ENCODE measurements around the gene TMEM63B. TPM values are rescaled to one million over a fixed set of nuclear protein-coding genes. Genes with fewer than 3 reads are reported as not detected.

The TMEM63B gene
- total and polyA plus RNA-seq, 2 of the 8 experiments (the other 6 are each of a cell fraction or from before 2014, with no cell fraction given), result 61.1 to 96.8 TPM

GRCh38 chr6:44161997-44162338 is 34.6 kb downstream of the TMEM63B start:
- Histone ChIP-seq H4K5ac (ENCODE audit: insufficient read length, low read depth, low read length) (no peak overlapping the region), H3K4me3 (ENCODE audit: extremely low read depth in 1 of 4, insufficient read depth in 2 of 4, low read depth in 3 of 4, low read length in 4 of 4) (no peak overlapping the region), H2BK15ac (ENCODE audit: low read length) (no peak overlapping the region), H3K9me3 (ENCODE audit: insufficient read depth in 2 of 2, low read depth in 1 of 2, low read length in 1 of 2) (no peaks in the 10 kb centered on the region), H4K20me1 (replicated peaks in 1 of 2; ENCODE audit: control insufficient read depth in 1 of 2, insufficient read depth in 2 of 2, low read length in 2 of 2) (no peaks in the 10 kb centered on the region), H3K4me1 (replicated peaks in 1 of 4; ENCODE audit: control insufficient read depth in 3 of 4, insufficient read depth in 4 of 4, low read length in 3 of 4) (peaks cover 0 to 18% (median 12%) of the 10 kb centered on the region in 4 experiments; a peak in 6 of 7 replicates), H3K79me2 (ENCODE audit: control insufficient read depth in 1 of 2, insufficient read depth in 2 of 2, low read length in 2 of 2) (no peaks in the 10 kb centered on the region), H2AK5ac (ENCODE audit: low read depth, low read length) (no peak overlapping the region), H2BK12ac (ENCODE audit: low read depth, low read length) (no peak overlapping the region), H3K9ac (replicated peaks in 1 of 4; ENCODE audit: extremely low read depth in 1 of 4, low read depth in 3 of 4, low read length in 3 of 4) (no peak overlapping the region), H3K27me3 (replicated peaks in 1 of 4; ENCODE audit: control insufficient read depth in 3 of 4, extremely low read depth in 1 of 4, insufficient read depth in 3 of 4, low read length in 3 of 4) (0 out of 7 replicates have a peak, but pooled peaks cover 0 to 4% (median 0%) of the 10 kb centered on the region in 4 experiments), H3K23ac (ENCODE audit: insufficient read length) (no peak overlapping the region), H2AFZ (ENCODE audit: low read length) (no peak overlapping the region), H3K27ac (ENCODE audit: low read depth, low read length) (no peak overlapping the region), H3K23me2 (ENCODE audit: low read depth, low read length) (no peaks in the 10 kb centered on the region), H3K79me1 (ENCODE audit: low read depth, low read length) (no peaks in the 10 kb centered on the region), H3K56ac (replicated peaks; ENCODE audit: insufficient read length, low read depth, low read length) (no peak overlapping the region), H3K4ac (replicated peaks; ENCODE audit: insufficient read length, low read depth, low read length) (no peak overlapping the region), H2BK120ac (replicated peaks; ENCODE audit: low read depth, low read length) (no peak overlapping the region), H3K36me3 (ENCODE audit: control insufficient read depth in 2 of 4, insufficient read depth in 4 of 4, low read length in 3 of 4) (no peaks in the 10 kb centered on the region), H3K18ac (ENCODE audit: extremely low read depth, low read length) (no peak overlapping the region), H3K14ac (ENCODE audit: insufficient read length) (no peak overlapping the region), H2BK20ac (ENCODE audit: low read length) (no peak overlapping the region), H4K8ac (ENCODE audit: extremely low read depth, insufficient read depth, low read length) (no peak overlapping the region), H3K4me2 (ENCODE audit: insufficient read depth in 1 of 2, low read depth in 2 of 2, low read length in 2 of 2) (no peak overlapping the region), H2BK5ac (ENCODE audit: low read depth, low read length) (no peak overlapping the region), H4K91ac (replicated peaks; ENCODE audit: insufficient read length, low read length) (no peak overlapping the region)
- 98% methylated on average over 6 of the region's 8 CpGs; no CpG with 5 or more reads in 1 of the 2 experiments for WGBS, 2 experiments (ENCODE audit: extremely low coverage in 1 of 2, insufficient coverage in 1 of 2, insufficient read length in 1 of 2, insufficient replicate concordance in 2 of 2, low coverage in 1 of 2, low lambda C conversion rate in 2 of 2, missing lambda C conversion rate in 1 of 2)
- ChIA-PET POLR2A (ENCODE audit: partially characterized antibody) (interaction anchor here (0.6 to 4.2 kb wide), 15 partner anchors 11 to 150 kb away, joined by 3 to 17 read pairs (median 3); partner anchors contain the start of genes HSP90AB1 and SLC29A1), CTCF (ENCODE audit: partially characterized antibody) (interaction anchor here (0.8 to 3.3 kb wide), 14 partner anchors 8 to 106 kb away, joined by 3 to 33 read pairs (median 4); no protein-coding TSS in a partner anchor)
- FAIRE-seq (no peak), DNase-seq (ENCODE audit: low read depth in 1 of 2, low spot score in 2 of 2) (peak in 1 of 2 experiments; percentile 39)
- TF ChIP-seq JUND (IDR thresholded peaks at IDR 0.05; ENCODE audit: low read length), result no peak
- TF ChIP-seq POLR2AphosphoS5 (IDR thresholded peaks at IDR 0.05; ENCODE audit: low read depth, low read length), result no peak
- TF ChIP-seq TAF1 (IDR thresholded peaks at IDR 0.05; ENCODE audit: low read depth, low read length), result no peak
- no peak for TF ChIP-seq RBBP5 (IDR thresholded peaks at IDR 0.05; ENCODE audit: borderline replicate concordance, low read depth, low read length)
- no peak for TF ChIP-seq RAD21 (IDR thresholded peaks at IDR 0.05 in 1 of 2, conservative IDR thresholded peaks at IDR 0.05 in 1 of 2; ENCODE audit: low read depth in 2 of 2, low read length in 2 of 2)
- TF ChIP-seq POU5F1 (IDR thresholded peaks at IDR 0.05; ENCODE audit: low read depth, low read length), result no peak
- no peak for TF ChIP-seq SP2 (IDR thresholded peaks at IDR 0.05; ENCODE audit: low read length)
- TF ChIP-seq GTF2F1 (IDR thresholded peaks at IDR 0.05; ENCODE audit: borderline replicate concordance, low read depth, low read length), result no peak
- no peak for TF ChIP-seq BRCA1 (IDR thresholded peaks at IDR 0.05; ENCODE audit: low read depth, low read length)
- TF ChIP-seq SP1 (IDR thresholded peaks at IDR 0.05; ENCODE audit: low read depth, low read length), result no peak
- TF ChIP-seq E2F6 (IDR thresholded peaks at IDR 0.05), result no peak
- no peak for TF ChIP-seq CHD1 (IDR thresholded peaks at IDR 0.05; ENCODE audit: low read depth, low read length)
- no peak for TF ChIP-seq PHF8 (conservative IDR thresholded peaks at IDR 0.05; ENCODE audit: low read depth, low read length)

Measured in H1 (cell line).